Ovary (tissue), 9 donors: ENCODE measurements around the gene ADORA3. TPM values are rescaled to one million over a fixed set of nuclear protein-coding genes. Genes with fewer than 3 reads are reported as not detected.
A peak's percentile ranks its signal among the peaks of the same experiment; 100 is the strongest.

Experiments
- DNase-seq, 5 donors: peaks; one replicate each; pipeline ENCODE4 v3.0.0-alpha.2; 2019 to 2020
- H3K27ac ChIP-seq, 2 donors: fragments of 200-600 bp; one replicate each; pipeline versions ENCODE4 v1.5.1 to v1.8.0; 2019 to 2022
- H3K27me3 ChIP-seq: fragments of 200-600 bp; one replicate; pipeline ENCODE4 v1.8.0; 2022
- H3K36me3 ChIP-seq: fragments of 200-600 bp; sonication (generic); one replicate; pipeline ENCODE4 v1.5.1; 2019
- H3K4me1 ChIP-seq: one replicate; pipeline ENCODE4 v1.8.1; 2013; ENCODE audit warnings: mild to moderate bottlenecking, moderate library complexity; ENCODE audit not compliant: insufficient read depth
- H3K4me3 ChIP-seq: fragments of 200-600 bp; sonication (generic); one replicate; pipeline ENCODE4 v1.5.1; 2017
- H3K9me3 ChIP-seq, 2 donors: fragments of 200-600 bp in 1 of 2; sonication (generic) in 1 of 2; one replicate each; pipeline versions ENCODE4 v1.5.1 to v1.8.1; 2013 to 2019; ENCODE audit warnings: mild to moderate bottlenecking in 1 of 2, moderate library complexity in 1 of 2
- CTCF ChIP-seq, 3 donors: fragments of 450-650 bp in 2 of 3; fragments of 200-600 bp in 1 of 3; IDR thresholded peaks; one replicate each; pipeline versions ENCODE4 v1.5.1 to v1.8.0; 2016 to 2022; ENCODE audit warnings: antibody characterized with exemption in 3 of 3, mild to moderate bottlenecking in 1 of 3
- EP300 ChIP-seq: sonication (generic); formaldehyde crosslinking; IDR thresholded peaks from one replicate; pipeline ENCODE4 v1.6.1; 2017; ENCODE audit warnings: antibody characterized with exemption
- POLR2A ChIP-seq: fragments of 450-650 bp; IDR thresholded peaks from one replicate; pipeline ENCODE4 v1.6.1; 2017; ENCODE audit warnings: antibody characterized with exemption, mild to moderate bottlenecking, moderate library complexity
- WGBS, 3 donors: extraction: QIAGEN DNeasy Blood & Tissue Kit in 1 of 3; methylation state at CpG; one replicate each; pipeline versions ENCODE4 v1.1.5 to v1.1.7; 2013 to 2017; 5-methylcytosine and 5-hydroxymethylcytosine counted together
- intact Hi-C, 4 donors: fragments of 100-400 bp; cut with DNase I; formaldehyde crosslinking; loops; one replicate each; pipeline versions ENCODE4 v1.11.0 to v1.15.1; 2022 to 2023
- polyA plus RNA-seq, 2 donors: library from polyadenylated mRNA; stranded (reverse); fragments of 200-250 nt in 1 of 2; fragments of 350-450 nt in 1 of 2; fragmentation: Illumina TruSeq in 1 of 2; extraction: RNeasy Lipid Tissue Mini Kit (QIAGEN cat#74804) in 1 of 2; gene quantifications; one replicate each; pipeline ENCODE4 v1.2.3, GENCODE V29; 2013 to 2014
- total RNA-seq, 7 donors: library from RNA; depleted of rRNA in 2 of 7; stranded (reverse); fragments of >200 nt in 2 of 7; fragmentation: NEBNext Ultra II Directional in 3 of 7; extraction: Animal tissue kit (Norgen Biotek cat#: 25700) in 3 of 7; gene quantifications; one replicate each; pipeline versions ENCODE4 v1.1.0 to v1.2.4, GENCODE V29; 2016 to 2023
- donor health status: DM: no; HTN: no; CAD: no; lungs with moderate emphysema.
- donor health status: DM: no; HTN: no; CAD: no.
- donor health status: Bipolar disorder and iron deficiency.
- donor health status: DM: yes; HTN: yes; CAD: no.
- donor health status: DM: no; HTN: no; CAD: no.
- donor health status: DM: yes; HTN: yes; CAD: no.

ADORA3 gene
- total and polyA plus RNA-seq, 9 donors = 1.4 to 11.1 (median 3.8) TPM

- H3K27ac ChIP-seq = no peak overlapping the region
- H3K9me3 ChIP-seq = no peaks in the 10 kb centered on the region
- DNase-seq = no peak
- no peaks in the 10 kb centered on the region for H3K27me3 ChIP-seq
- no peak for TF ChIP-seq POLR2A
- no peak for TF ChIP-seq EP300
- no peak for TF ChIP-seq CTCF (IDR thresholded peaks at IDR 0.05)
- intact Hi-C loops = loop anchor here in 3 of 4 donors (5.0 to 10.0 kb wide), 3 partner anchors 73 to 246 kb away; partner anchors contain the start of gene DDX20 (in 1 of the 3)
- H3K4me3 ChIP-seq = no peak overlapping the region
- H3K4me1 ChIP-seq = peaks cover 20% of the 10 kb centered on the region
- 77 to 81% (median 81%) methylated on average over 3 of the region's 3 CpGs for WGBS, 3 donors
- H3K36me3 ChIP-seq = no peaks in the 10 kb centered on the region
Measured at GRCh38 chr1:111511370-111511769, 7.9 kb upstream of the ADORA3 start.

- no peak for TF ChIP-seq EP300
- no peak for TF ChIP-seq POLR2A
- no peak for TF ChIP-seq CTCF (IDR thresholded peaks at IDR 0.05)
- H3K9me3 ChIP-seq = no peaks in the 10 kb centered on the region
- H3K27ac ChIP-seq = no peak overlapping the region
- intact Hi-C loops = loop anchor here (5.0 to 10.0 kb wide), 6 partner anchors 75 to 247 kb away; partner anchors contain the start of gene DDX20 (in 3 of the 4)
- H3K27me3 ChIP-seq = no peaks in the 10 kb centered on the region
- peaks cover 8% of the 10 kb centered on the region for H3K4me1 ChIP-seq
- WGBS, 3 donors = 33 to 50% (median 50%) methylated on average over 3 of the region's 3 CpGs
- no peaks in the 10 kb centered on the region for H3K36me3 ChIP-seq
- no peak overlapping the region for H3K4me3 ChIP-seq
- DNase-seq = no peak
Measured at GRCh38 chr1:111509997-111510375, 6.6 kb upstream of the ADORA3 start.

- H3K27ac ChIP-seq = peak overlapping the region; percentile 93 to 96
- WGBS, 3 donors = 6 to 7% (median 6%) methylated on average over 15 of the region's 15 CpGs
- H3K4me1 ChIP-seq = peaks cover 8% of the 10 kb centered on the region
- H3K36me3 ChIP-seq = no peaks in the 10 kb centered on the region
- no peaks in the 10 kb centered on the region for H3K9me3 ChIP-seq
- DNase-seq = peak in 4 of 5 donors; percentile 70 to 81 (median 74)
- intact Hi-C loops = loop anchor here (5.0 to 10.0 kb wide), 4 partner anchors 145 to 250 kb away; partner anchors contain the start of gene DDX20 (in 2 of the 4)
- H3K4me3 ChIP-seq = peak overlapping the region; percentile 25
- H3K27me3 ChIP-seq = no peaks in the 10 kb centered on the region
- TF ChIP-seq POLR2A (no peak), CTCF (IDR thresholded peaks at IDR 0.05) (no peak), EP300 (no peak)
Measured at GRCh38 chr1:111507411-111508201, 4.2 kb upstream of the ADORA3 start.

GRCh38 chr1:111506561-111506960 lies 3.1 kb upstream of the ADORA3 start:
- H3K27me3 ChIP-seq = no peaks in the 10 kb centered on the region
- H3K36me3 ChIP-seq = no peaks in the 10 kb centered on the region
- H3K9me3 ChIP-seq = no peaks in the 10 kb centered on the region
- 47 to 48% (median 48%) methylated on average over 2 of the region's 2 CpGs for WGBS, 3 donors
- TF ChIP-seq POLR2A = no peak
- TF ChIP-seq CTCF (IDR thresholded peaks at IDR 0.05) = no peak
- TF ChIP-seq EP300 = no peak
- peaks cover 8% of the 10 kb centered on the region for H3K4me1 ChIP-seq
- H3K27ac ChIP-seq = no peak overlapping the region
- intact Hi-C loops = loop anchor here (5.0 to 10.0 kb wide), 4 partner anchors 146 to 251 kb away; partner anchors contain the start of gene DDX20 (in 2 of the 4)
- DNase-seq = no peak
- no peak overlapping the region for H3K4me3 ChIP-seq
